Osteocyte (in vitro differentiated cells): Measurements from ENCODE around the gene CIT. TPM values are rescaled to one million over a fixed set of nuclear protein-coding genes. Genes with fewer than 3 reads are reported as not detected.

Experiments used
- DNase-seq: peaks from one replicate; pipeline ENCODE4 v3.0.0; 2021; ENCODE audit warnings: mixed read lengths; ENCODE audit not compliant: unreplicated experiment; ENCODE audit errors: extremely low spot score
- H3K27ac Mint-ChIP-seq: one replicate; pipeline ENCODE4 v1.8.0; 2021; ENCODE audit warnings: mild to moderate bottlenecking, mixed read lengths; ENCODE audit not compliant: unreplicated experiment
- H3K27me3 Mint-ChIP-seq: one replicate; pipeline ENCODE4 v1.8.0; 2021; ENCODE audit warnings: mixed read lengths; ENCODE audit not compliant: unreplicated experiment
- H3K36me3 Mint-ChIP-seq: one replicate; pipeline ENCODE4 v1.8.0; 2021; ENCODE audit warnings: mixed read lengths; ENCODE audit not compliant: unreplicated experiment
- H3K4me1 Mint-ChIP-seq: one replicate; pipeline ENCODE4 v1.8.0; 2021; ENCODE audit warnings: mixed read lengths; ENCODE audit not compliant: unreplicated experiment
- H3K4me3 Mint-ChIP-seq: one replicate; pipeline ENCODE4 v1.8.0; 2021; ENCODE audit warnings: mild to moderate bottlenecking, moderate library complexity, mixed read lengths; ENCODE audit not compliant: unreplicated experiment
- H3K9me3 Mint-ChIP-seq: one replicate; pipeline ENCODE4 v1.8.0; 2021; ENCODE audit warnings: mixed read lengths; ENCODE audit not compliant: unreplicated experiment
- CTCF ChIP-seq: fragments of 200-600 bp; sonication (generic); IDR thresholded peaks from 2 replicates; pipeline ENCODE4 v1.5.0; 2021; ENCODE audit warnings: antibody characterized with exemption, mild to moderate bottlenecking, moderate library complexity
- total RNA-seq: library from RNA; stranded (reverse); gene quantifications from 2 replicates; pipeline ENCODE4 v1.2.1, GENCODE V29; 2021

The CIT gene
- total RNA-seq, 1 donor from 2014 or later = 10.2 TPM

- Mint-ChIP-seq H3K36me3 (peaks cover 29% of the 10 kb centered on the region), H3K27ac (no peak overlapping the region), H3K4me3 (no peak overlapping the region), H3K4me1 (no peaks in the 10 kb centered on the region), H3K27me3 (no peaks in the 10 kb centered on the region), H3K9me3 (peaks cover 13% of the 10 kb centered on the region)
- DNase-seq = no peak
- no peak for TF ChIP-seq CTCF
Measured at GRCh38 chr12:119740830-119741229, 136.3 kb downstream of the CIT start.

GRCh38 chr12:119735079-119735478, 142.0 kb downstream of the CIT start:
- Mint-ChIP-seq H3K27me3 (no peaks in the 10 kb centered on the region), H3K9me3 (no peaks in the 10 kb centered on the region), H3K36me3 (peaks cover 5% of the 10 kb centered on the region), H3K4me1 (no peaks in the 10 kb centered on the region), H3K27ac (no peak overlapping the region), H3K4me3 (no peak overlapping the region)
- no peak for DNase-seq
- TF ChIP-seq CTCF = no peak

- TF ChIP-seq CTCF = no peak
- Mint-ChIP-seq H3K4me3 (no peak overlapping the region), H3K9me3 (no peaks in the 10 kb centered on the region)
Measured at GRCh38 chr12:119730381-119730780, 146.7 kb downstream of the CIT start.

GRCh38 chr12:119729871-119730270, 147.2 kb downstream of the CIT start:
- no peak overlapping the region for H3K27ac Mint-ChIP-seq
- H3K27me3 Mint-ChIP-seq = no peaks in the 10 kb centered on the region
- no peak for TF ChIP-seq CTCF
- H3K36me3 Mint-ChIP-seq = peaks cover 7% of the 10 kb centered on the region
- no peak overlapping the region for H3K4me3 Mint-ChIP-seq
- no peak for DNase-seq
- H3K4me1 Mint-ChIP-seq = no peaks in the 10 kb centered on the region
- H3K9me3 Mint-ChIP-seq = no peaks in the 10 kb centered on the region

More at GRCh38 chr12:119730381-119730780, 146.7 kb downstream of the CIT start:
- peaks cover 7% of the 10 kb centered on the region for H3K36me3 Mint-ChIP-seq
- no peak overlapping the region for H3K27ac Mint-ChIP-seq
- H3K27me3 Mint-ChIP-seq = no peaks in the 10 kb centered on the region
- no peaks in the 10 kb centered on the region for H3K4me1 Mint-ChIP-seq
- DNase-seq = no peak

- Mint-ChIP-seq H3K4me3 (no peak overlapping the region), H3K36me3 (peaks cover 3% of the 10 kb centered on the region), H3K27ac (no peak overlapping the region), H3K9me3 (no peaks in the 10 kb centered on the region), H3K27me3 (no peaks in the 10 kb centered on the region), H3K4me1 (no peaks in the 10 kb centered on the region)
- TF ChIP-seq CTCF = no peak
- DNase-seq = no peak
Measured at GRCh38 chr12:119728444-119728745, 148.7 kb downstream of the CIT start.
